ENCODE measurements around the gene TRERF1.
A peak's percentile ranks its signal among the peaks of the same experiment; 100 is the strongest.
"Not testable (repeated sequence)": the region's sequence is repeated elsewhere in the genome, so short reads cannot be mapped to it uniquely, and the experiment has no call there.

TRERF1 gene

DNA sequence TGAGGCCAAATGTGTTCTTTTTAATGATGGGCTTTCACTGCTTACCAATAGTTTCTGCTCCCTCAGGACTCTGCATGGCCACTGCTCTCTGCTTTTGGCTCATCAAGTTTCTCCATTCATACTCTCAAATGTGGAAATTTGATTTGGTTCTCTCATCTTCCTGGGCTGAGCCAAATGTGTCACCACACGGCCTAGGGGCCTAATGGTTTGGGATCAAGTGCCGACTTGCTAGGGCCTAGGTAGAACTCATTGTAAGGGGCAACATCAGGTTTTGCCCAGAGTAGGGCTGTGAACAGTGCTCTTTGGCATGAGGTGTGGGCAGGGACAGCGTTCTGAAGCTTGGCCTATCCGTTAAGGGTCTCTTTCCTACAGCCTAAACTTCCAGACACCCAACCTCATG lies 230.2 kb downstream of the TRERF1 start:
- DNase-seq (ENCODE audit: low read depth, low spot score), result no peak

DNA sequence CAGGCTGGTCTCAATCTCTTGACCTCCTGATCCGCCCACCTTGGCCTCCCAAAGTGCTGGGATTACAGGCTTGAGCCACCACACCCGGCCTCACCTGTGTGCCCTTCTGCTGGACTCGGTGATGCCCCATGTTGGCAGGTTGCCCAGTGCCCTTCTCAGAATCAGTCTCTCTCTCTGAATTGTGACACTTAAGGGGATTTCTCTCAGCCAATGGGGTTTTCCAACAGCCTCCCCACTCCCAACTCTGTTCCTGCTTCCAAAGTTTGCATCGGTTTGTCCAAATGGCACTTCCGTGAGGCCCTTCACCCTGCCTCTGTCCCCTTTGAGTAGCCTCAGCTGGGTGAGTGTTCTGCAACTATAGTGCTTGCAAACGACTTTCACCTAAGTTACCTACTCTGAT lies 230.9 kb downstream of the TRERF1 start:
- DNase-seq (ENCODE audit: low read depth, low spot score), result no peak

DNA sequence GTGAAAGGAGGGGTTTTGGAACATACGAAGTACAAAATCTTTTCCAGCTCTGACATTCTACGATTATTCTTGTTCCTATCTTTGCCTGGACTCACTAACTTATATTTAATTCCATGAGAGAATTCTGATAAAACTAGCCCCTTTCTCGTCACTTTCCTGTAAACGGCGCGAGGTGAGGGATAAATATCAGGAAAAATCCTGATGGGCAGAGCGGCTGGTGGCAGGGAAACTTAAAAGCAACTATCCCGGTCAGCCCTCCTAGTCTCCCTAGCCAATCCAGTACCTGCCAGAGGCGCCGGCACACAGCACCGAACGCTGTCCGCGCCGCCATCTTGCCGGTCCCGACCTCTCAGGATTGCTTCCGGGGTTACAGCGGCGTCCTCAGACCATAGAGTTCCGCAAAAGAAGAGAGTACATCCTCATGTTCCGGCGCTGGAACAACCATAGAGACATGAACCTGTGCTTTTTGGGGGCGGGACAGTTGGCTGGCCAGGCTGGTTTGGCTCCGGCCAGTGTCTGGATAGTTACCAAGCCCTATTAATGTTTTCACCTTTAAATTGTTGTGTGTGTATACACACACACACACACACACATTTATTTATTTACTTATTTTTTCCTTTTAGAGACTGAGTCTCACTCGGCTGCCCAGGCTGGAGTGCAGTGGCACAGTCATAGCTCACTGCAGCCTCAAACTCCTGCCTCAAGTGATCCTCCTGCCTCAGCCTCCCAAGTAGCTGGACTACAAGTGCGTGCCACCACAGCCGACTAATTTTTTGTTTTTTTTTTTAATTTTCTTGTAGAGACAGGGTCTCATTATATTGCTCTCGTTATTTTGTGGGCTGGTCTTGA lies 234.0 kb downstream of the TRERF1 start, which contains the start of gene MRPS10:
MRPS10 (minus strand) TSS at position 343 of the 849 bp plus-strand sequence; CDS start at position 331, 12 bp downstream.
- peak; percentile 71 for DNase-seq (ENCODE audit: low read depth, low spot score)

GRCh38 chr6:42217157-42217518 lies 234.6 kb downstream of the TRERF1 start:
- no peak for DNase-seq (ENCODE audit: low read depth, low spot score)

- DNase-seq (ENCODE audit: low read depth, low spot score), result not testable (repeated sequence)
Measured at GRCh38 chr6:42216495-42216894, 235.2 kb downstream of the TRERF1 start.

DNA sequence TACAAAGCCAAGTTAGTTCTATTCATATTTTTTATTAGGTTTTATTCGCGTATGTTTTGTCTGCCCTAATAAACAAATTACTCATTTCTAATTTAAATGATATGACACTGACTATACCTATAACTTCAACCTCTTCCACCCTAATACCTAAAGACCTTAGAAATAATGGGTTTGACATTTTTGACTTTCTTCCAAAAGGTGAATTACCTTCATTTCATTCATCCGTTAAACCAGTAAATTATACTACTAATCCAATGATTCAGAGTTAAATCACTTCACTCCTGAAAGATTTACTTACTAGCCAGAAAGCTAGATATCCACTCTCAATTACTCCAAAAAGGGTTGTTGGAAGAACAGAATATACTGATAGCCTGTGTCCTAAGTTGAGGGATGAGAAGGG lies 239.3 kb downstream of the TRERF1 start:
- no peak for DNase-seq (ENCODE audit: low read depth, low spot score)

GRCh38 chr6:42211726-42212125 lies 240.0 kb downstream of the TRERF1 start:
- DNase-seq (ENCODE audit: low read depth, low spot score), result no peak

DNA sequence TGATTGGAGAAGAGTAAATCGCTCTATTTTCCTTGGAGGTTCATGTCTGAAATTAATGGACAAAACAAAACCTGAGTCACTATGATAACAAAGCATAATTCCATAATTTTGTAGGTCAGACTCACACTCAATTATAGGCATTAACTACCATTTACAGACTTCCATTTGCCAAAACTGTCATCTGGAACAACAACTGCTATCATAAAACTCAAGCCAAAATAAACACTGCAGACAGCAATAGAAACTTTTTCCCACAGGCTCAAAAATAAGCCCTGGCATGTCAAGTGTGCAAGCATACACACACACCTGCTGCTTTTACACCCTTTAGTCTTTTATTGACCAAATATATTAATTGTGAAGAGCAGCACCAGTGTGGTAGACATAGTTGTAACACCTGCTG lies 241.2 kb downstream of the TRERF1 start:
- no peak for DNase-seq (ENCODE audit: low read depth, low spot score)

GRCh38 chr6:42207559-42207958 lies 244.2 kb downstream of the TRERF1 start:
- not testable (repeated sequence) for DNase-seq (ENCODE audit: low read depth, low spot score)

- no peak for DNase-seq (ENCODE audit: low read depth, low spot score)
Measured at GRCh38 chr6:42204768-42205282, 246.9 kb downstream of the TRERF1 start.

DNA sequence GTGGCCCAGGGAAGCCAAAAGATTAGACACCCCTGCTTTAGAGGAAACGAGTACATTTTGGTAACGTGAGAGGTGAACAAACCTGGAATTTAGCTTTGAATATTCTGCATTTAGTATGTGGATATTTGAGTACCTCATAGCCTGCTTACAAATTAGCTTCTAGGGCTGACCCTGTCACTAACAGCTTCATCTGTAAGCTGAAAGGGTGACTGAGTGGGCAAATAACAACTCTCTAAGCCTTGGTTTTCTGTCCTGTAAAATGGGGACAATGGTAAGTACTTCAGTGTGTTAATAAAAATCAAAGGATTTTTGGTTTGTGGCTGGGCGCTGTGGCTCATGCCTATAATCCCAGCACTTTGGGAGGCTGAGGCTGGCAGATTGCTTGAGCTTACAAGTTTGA lies 248.5 kb downstream of the TRERF1 start:
- DNase-seq (ENCODE audit: low read depth, low spot score), result no peak

- DNase-seq (ENCODE audit: low read depth, low spot score), result not testable (repeated sequence)
Measured at GRCh38 chr6:42202131-42202915, 249.4 kb downstream of the TRERF1 start.

DNA sequence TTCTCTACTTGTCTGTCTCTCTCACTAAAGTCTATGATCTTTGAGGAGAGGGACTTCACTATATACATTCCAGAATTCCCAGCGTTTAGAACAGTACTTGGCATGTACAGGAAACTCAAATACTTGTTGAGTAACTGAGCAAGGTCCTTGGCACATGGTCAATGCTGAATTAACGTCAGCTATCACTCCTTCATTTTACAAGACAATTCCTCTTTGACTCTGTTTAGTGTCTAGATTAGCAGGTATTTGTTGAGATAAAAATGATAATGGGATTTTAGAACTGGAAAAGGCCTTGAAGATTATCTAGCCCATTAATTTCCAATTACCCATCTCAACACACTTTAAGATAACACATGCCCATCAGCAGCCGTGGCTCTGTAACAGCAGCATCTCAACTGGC lies 250.3 kb downstream of the TRERF1 start:
- no peak for DNase-seq (ENCODE audit: low read depth, low spot score)

DNA sequence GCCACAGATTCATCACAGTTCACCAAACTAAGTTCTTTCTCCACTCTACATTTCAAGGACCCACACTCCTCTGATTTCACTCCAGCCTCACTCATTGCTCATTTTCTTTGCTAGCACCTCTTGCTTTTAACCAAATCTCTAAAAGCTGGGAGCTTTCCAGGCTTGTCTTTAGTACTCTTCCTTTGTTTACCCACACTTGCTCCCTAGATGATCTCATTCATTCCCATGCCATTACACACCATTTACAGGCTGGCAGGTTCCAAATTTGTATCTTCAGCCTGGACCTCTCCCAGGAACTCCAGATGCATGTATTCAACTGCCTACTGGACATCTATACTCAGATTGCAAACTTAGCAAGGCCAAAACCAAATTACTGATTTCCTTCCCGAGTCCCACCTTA lies 251.7 kb downstream of the TRERF1 start:
- DNase-seq (ENCODE audit: low read depth, low spot score), result peak; percentile 50

DNA sequence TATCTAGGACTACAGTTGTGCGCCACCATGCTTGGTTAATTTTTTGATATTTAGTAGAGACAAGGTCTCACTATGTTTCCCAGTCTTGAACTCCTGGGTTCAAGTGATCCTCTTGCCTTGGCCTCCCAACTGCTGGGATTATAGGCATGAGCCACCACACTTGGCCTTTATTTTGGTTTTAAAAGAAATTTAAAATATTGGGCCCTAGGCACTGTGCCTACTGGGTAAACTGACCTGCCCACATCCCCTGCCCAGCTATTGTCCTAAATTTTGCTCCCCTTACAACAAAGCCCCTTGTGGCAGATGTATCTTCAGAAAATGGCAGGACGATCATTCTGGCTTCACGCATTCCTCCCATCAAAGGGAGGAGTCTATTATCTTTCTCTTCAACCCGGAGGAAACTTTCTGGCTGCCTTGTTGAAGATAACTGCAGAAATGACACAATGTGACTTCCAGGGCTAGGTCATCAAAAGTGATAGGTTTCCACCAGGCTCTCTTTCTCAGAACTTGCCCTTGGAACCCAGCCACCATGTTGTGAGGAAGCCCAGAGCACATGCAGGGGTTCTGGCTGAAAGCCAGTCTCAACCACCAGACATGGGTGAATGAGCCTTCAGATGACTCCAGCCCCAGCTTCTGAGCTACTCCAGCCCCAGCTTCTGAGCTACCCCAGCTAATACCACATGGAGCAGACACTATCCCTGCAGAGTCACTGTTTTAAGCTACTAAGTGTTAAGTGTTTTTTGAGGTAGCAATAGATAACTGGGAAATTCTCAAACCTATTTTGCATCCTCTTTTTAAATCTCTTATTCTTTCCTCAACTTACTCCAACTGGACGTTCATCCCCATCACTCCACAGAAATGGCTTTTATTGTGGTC lies 252.4 kb downstream of the TRERF1 start:
- DNase-seq (ENCODE audit: low read depth, low spot score), result no peak

DNA sequence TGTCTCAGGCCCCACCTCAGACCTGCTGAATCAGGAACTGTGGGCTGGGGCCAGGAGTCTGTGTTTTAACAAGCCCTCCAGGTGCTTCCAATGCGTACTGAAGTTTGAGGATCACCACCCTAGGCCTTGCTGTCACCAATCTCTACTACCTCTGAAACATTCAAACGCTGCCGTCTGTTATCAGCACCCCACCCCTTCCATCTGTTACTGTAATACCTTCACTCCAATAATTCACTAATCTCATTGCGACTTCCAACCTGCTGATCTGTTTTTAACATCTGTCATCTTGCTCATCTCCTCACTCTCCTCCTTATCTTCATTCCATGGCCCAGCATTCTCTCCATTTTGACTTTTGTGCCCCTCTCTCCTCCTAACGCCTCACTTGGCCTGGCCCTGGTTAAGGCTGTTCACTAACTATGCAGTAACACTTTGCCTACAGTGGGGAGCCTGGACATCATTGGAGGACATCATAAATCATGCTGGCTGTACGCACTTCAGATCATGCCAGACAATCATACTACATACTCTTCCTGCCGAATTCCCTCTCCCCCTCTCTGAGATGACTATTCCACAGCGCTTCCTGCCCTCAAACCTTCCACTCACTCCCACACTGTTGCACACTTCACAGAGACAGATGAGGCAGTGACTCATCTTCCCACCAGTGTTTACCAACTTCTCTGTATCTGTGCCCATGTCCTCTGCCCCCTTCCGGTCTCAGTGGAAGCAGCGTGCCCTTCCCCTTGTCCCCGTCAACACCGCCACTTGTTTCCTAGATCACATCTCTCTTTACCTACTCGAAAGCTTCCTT lies 254.0 kb downstream of the TRERF1 start:
- DNase-seq (ENCODE audit: low read depth, low spot score), result no peak

DNA sequence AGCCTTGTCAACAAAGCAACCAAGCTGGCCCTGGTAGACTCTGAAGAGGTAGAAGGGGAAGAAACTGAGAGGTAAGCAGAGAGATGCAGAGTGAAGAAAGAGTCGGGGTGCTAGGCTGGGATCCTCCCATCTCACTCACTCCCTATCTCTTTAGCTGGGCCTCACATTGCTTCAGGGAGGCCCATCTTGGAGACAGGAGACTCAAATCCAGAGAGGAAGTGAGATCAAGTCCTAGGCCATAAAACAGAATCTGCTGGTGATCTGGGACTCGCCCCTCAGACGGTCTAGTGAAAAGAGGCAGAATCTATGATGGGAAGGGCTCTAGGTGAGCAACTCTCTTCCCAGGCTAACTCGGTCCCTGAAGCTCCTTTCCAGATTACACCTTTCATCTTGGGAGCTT lies 256.3 kb downstream of the TRERF1 start:
- no peak for DNase-seq (ENCODE audit: low read depth, low spot score)

GRCh38 chr6:42194056-42194455 lies 257.7 kb downstream of the TRERF1 start:
- DNase-seq (ENCODE audit: low read depth, low spot score), result no peak

GRCh38 chr6:42193491-42193894 lies 258.2 kb downstream of the TRERF1 start:
- no peak for DNase-seq (ENCODE audit: low read depth, low spot score)

DNA sequence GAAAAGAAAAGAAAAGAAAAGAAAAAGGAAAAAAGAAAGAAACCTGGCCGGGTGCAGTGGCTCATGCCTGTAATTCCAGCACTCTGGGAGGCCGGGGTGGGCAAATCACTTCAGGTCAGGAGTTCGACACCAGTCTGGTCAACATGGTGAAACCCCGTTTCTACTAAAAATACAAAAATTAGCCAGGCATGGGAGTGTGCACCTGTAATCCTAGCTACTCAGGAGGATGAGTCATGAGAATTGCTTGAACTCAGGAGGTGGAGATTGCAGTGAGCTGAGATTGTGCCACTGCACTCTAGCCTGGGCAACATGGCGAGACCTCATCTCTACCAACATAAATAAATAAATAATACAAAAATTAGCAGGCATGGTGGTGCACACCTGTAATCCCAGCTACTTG lies 259.3 kb downstream of the TRERF1 start:
- DNase-seq (ENCODE audit: low read depth, low spot score), result not testable (repeated sequence)
